ENCODE measurements around the gene GNAQ. TPM values are rescaled to one million over a fixed set of nuclear protein-coding genes. Genes with fewer than 3 reads are reported as not detected.

The GNAQ gene
- total RNA-seq, 1 experiment from 2014 or later: 55.5 TPM

DNA sequence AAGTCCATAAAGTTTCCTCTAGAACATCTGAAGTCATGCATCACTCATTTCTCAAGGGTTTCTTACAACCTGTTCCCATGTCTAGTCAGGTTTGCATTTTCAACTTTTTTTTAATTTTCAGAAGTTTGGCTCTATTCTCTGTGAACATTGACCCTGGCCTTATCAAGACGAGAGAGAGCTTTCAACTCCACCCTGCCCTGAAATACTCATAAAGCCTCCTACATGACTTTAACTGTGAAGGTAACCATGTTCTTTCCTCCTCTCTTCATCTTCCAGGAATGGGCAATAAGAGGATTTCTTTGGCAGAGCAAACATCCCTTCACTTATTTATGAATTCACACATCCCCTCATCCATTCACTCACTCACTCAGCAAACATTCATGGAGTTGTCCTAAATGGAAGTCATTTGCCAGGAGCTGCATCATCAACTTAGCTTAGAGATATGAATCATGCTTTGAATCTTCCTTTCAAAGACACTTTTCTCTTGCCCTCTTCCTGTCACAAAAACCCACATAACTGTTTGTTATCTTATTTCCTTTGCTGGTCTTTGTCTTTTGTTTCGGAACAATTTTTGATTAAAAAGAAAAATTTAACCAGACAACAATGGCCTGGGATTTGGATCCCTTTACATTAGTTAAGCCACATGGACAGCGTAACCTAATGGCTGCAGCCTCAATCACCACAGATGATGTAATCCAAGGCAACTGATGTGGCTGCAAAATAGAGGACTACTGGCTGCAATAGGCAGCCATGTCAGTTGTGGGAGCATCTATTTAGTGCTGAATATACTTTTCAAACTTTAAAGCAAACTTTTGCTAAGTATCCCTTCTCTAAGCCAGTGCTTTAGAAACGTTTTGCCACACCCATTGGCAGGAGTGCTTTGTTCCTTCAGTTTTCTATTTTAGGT, 43.0 kb upstream of the GNAQ start:
- no peak for ATAC-seq
- H3K4me3 Mint-ChIP-seq: no peak overlapping the region
- POLR2A ChIA-PET: no interaction called here
- CTCF ChIA-PET: interaction anchor here (1.1 kb wide), 1 partner anchor 97 kb away, joined by 3 read pairs; no protein-coding TSS in a partner anchor
- DNase-seq (ENCODE audit: low spot score): no peak
- no peak overlapping the region for H3K27ac Mint-ChIP-seq
- peaks cover 14% of the 10 kb centered on the region for H3K36me3 Mint-ChIP-seq
- TF ChIP-seq, protein P1, sequence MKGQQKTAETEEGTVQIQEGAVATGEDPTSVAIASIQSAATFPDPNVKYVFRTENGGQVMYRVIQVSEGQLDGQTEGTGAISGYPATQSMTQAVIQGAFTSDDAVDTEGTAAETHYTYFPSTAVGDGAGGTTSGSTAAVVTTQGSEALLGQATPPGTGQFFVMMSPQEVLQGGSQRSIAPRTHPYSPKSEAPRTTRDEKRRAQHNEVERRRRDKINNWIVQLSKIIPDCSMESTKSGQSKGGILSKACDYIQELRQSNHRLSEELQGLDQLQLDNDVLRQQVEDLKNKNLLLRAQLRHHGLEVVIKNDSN (CRISPR knock-in tag; IDR thresholded peaks at IDR 0.05): no peak
- TF ChIP-seq ZNF232 (CRISPR knock-in tag; IDR thresholded peaks at IDR 0.05): no peak
- TF ChIP-seq ZNF263 (CRISPR knock-in tag; IDR thresholded peaks at IDR 0.05; ENCODE audit: low read depth): no peak
- TF ChIP-seq ZNF416 (CRISPR knock-in tag; IDR thresholded peaks at IDR 0.05): no peak
- TF ChIP-seq MXD4 (CRISPR knock-in tag; IDR thresholded peaks at IDR 0.05; ENCODE audit: borderline replicate concordance): no peak
- no peaks in the 10 kb centered on the region for H3K4me1 Mint-ChIP-seq
- H3K9me3 Mint-ChIP-seq: peaks cover 29% of the 10 kb centered on the region
- peaks cover 6% of the 10 kb centered on the region for H3K27me3 Mint-ChIP-seq (ENCODE audit: low read depth)

DNA sequence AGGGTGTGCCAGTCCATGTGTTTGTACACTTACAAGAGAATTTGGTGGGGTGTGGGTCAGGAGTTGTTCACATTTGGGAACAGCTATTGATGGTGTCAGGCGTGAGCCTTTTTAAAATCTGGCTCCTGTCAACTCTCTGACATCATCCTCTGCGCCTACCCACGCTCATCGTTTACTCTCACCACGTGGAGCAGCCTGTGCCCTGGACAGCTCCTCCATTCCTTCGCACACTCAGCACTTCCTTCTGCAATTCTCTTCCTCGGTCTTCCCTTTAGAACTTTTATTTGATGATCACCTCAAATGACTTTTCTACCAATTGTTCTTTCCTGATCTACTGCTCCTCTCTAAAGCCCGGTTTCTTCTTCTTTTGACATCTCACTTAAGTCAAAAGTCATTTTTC, 42.1 kb upstream of the GNAQ start:
- POLR2A ChIA-PET: interaction anchor here (0.6 kb wide), 1 partner anchor 833 kb away, joined by 4 read pairs; no protein-coding TSS in a partner anchor
- Mint-ChIP-seq H3K27me3 (ENCODE audit: low read depth) (peaks cover 6% of the 10 kb centered on the region), H3K4me3 (no peak overlapping the region), H3K4me1 (no peaks in the 10 kb centered on the region), H3K27ac (no peak overlapping the region), H3K36me3 (peaks cover 7% of the 10 kb centered on the region), H3K9me3 (peaks cover 20% of the 10 kb centered on the region)
- no peak for TF ChIP-seq NR3C1 (CRISPR knock-in tag; conservative IDR thresholded peaks at IDR 0.05; ENCODE audit: low read depth)
- TF ChIP-seq, protein P1 (CRISPR knock-in tag; IDR thresholded peaks at IDR 0.05): no peak
- no peak for TF ChIP-seq IRF2 (CRISPR knock-in tag; IDR thresholded peaks at IDR 0.05; ENCODE audit: borderline replicate concordance, low read depth)
- TF ChIP-seq CREB1 (CRISPR knock-in tag; IDR thresholded peaks at IDR 0.05): no peak
- no peak for TF ChIP-seq ZNF219 (CRISPR knock-in tag; IDR thresholded peaks at IDR 0.05; ENCODE audit: borderline replicate concordance)
- TF ChIP-seq, protein P2, sequence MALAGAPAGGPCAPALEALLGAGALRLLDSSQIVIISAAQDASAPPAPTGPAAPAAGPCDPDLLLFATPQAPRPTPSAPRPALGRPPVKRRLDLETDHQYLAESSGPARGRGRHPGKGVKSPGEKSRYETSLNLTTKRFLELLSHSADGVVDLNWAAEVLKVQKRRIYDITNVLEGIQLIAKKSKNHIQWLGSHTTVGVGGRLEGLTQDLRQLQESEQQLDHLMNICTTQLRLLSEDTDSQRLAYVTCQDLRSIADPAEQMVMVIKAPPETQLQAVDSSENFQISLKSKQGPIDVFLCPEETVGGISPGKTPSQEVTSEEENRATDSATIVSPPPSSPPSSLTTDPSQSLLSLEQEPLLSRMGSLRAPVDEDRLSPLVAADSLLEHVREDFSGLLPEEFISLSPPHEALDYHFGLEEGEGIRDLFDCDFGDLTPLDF (CRISPR knock-in tag; IDR thresholded peaks at IDR 0.05): no peak
- no peak for TF ChIP-seq GRHL2 (CRISPR knock-in tag; IDR thresholded peaks at IDR 0.05; ENCODE audit: insufficient replicate concordance, severe bottlenecking)
- TF ChIP-seq NR2C2 (CRISPR knock-in tag; IDR thresholded peaks at IDR 0.05): no peak
- TF ChIP-seq, protein P3, sequence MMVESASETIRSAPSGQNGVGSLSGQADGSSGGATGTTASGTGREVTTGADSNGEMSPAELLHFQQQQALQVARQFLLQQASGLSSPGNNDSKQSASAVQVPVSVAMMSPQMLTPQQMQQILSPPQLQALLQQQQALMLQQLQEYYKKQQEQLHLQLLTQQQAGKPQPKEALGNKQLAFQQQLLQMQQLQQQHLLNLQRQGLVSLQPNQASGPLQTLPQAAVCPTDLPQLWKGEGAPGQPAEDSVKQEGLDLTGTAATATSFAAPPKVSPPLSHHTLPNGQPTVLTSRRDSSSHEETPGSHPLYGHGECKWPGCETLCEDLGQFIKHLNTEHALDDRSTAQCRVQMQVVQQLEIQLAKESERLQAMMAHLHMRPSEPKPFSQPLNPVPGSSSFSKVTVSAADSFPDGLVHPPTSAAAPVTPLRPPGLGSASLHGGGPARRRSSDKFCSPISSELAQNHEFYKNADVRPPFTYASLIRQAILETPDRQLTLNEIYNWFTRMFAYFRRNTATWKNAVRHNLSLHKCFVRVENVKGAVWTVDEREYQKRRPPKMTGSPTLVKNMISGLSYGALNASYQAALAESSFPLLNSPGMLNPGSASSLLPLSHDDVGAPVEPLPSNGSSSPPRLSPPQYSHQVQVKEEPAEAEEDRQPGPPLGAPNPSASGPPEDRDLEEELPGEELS (CRISPR knock-in tag; IDR thresholded peaks at IDR 0.05): no peak
- TF ChIP-seq, protein P4, sequence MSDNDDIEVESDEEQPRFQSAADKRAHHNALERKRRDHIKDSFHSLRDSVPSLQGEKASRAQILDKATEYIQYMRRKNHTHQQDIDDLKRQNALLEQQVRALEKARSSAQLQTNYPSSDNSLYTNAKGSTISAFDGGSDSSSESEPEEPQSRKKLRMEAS (CRISPR knock-in tag; IDR thresholded peaks at IDR 0.05): no peak
- no peak for TF ChIP-seq TCF7 (CRISPR knock-in tag; IDR thresholded peaks at IDR 0.05; ENCODE audit: low read depth)
- CTCF ChIA-PET: interaction anchor here (1.1 kb wide), 1 partner anchor 96 kb away, joined by 3 read pairs; no protein-coding TSS in a partner anchor
- no peak for DNase-seq (ENCODE audit: low spot score)
- ATAC-seq: no peak

Data from WTC11 (cell line).